PC-9 (cell line): Measurements from ENCODE around the gene RSBN1.

Source experiments
- CTCF ChIP-seq: fragments of 200-600 bp; sonication (generic); conservative IDR thresholded peaks from 2 replicates; pipeline ENCODE4 v1.6.1; 2017; ENCODE audit warnings: mixed run types, antibody characterized with exemption, mild to moderate bottlenecking, moderate library complexity
- EZH2 ChIP-seq: fragments of 200-600 bp; sonication (generic); IDR thresholded peaks from 2 replicates; pipeline ENCODE4 v1.8.0; 2017; ENCODE audit warnings: antibody characterized with exemption, low read depth

- TF ChIP-seq CTCF (no peak), EZH2 (no peak)
Measured at GRCh38 chr1:113760102-113761080, 51.9 kb downstream of the RSBN1 start.
